Measurements from ENCODE around the gene FAM241A.

DNA sequence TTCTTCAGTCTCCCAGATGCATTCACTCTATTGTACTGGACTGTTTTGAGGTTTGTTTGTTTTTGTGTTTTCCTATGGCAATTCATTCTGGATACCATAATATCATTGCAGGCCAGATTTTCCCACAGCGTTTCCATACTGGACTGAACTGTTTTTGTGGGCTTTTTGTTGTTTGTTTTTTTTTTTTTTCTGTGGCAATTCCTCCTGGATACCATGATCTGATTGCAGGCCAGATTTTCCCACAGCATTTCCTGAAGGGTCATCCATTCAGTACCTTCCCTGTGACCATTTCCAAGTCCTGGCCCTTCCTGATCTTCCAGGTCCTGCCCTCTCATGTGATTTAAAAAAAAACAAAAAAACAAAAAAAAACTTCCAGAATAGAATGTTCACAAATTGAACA, 33.9 kb upstream of the FAM241A start:
- TF ChIP-seq CTCF (IDR thresholded peaks at IDR 0.05): no peak
- TF ChIP-seq POLR2A (IDR thresholded peaks at IDR 0.05): no peak

Data from right lobe of liver (tissue), 4 donors.